Measurements from ENCODE around the gene SLC8A2.
A peak's percentile ranks its signal among the peaks of the same experiment; 100 is the strongest.
"Not testable (repeated sequence)": the region's sequence is repeated elsewhere in the genome, so short reads cannot be mapped to it uniquely, and the experiment has no call there.

Gene SLC8A2

DNA sequence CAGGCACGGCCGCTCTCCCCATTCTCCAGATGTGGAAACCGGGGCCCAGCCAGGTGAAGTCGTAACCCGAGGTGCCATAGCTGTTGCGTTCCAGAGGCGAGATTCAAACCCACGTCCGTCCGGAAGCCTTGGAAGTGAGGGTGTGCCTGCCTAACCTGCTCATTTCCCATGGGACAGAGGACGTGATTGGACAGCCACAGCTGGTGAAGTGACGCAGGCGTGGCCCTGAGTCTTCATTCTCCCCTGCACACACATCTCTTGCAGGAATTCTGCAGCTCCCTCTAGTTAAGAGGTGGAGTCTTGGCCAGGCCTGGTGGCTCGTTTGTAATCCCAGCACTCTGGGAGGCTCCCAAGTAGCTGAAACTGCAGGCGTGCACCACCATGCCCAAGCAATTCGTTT is 69.2 kb downstream of the SLC8A2 start:
- Histone ChIP-seq H3K4me1 (ENCODE audit: insufficient read depth, low read length) (peaks cover 9% of the 10 kb centered on the region; the same call in 1 of the 2 replicates), H3K9me3 (ENCODE audit: control insufficient read depth, insufficient read depth, low read length) (no peaks in the 10 kb centered on the region), H3K36me3 (ENCODE audit: insufficient read depth, low read length) (peaks cover 6% of the 10 kb centered on the region), H3K9ac (ENCODE audit: low read depth, low read length) (no peak overlapping the region)

DNA sequence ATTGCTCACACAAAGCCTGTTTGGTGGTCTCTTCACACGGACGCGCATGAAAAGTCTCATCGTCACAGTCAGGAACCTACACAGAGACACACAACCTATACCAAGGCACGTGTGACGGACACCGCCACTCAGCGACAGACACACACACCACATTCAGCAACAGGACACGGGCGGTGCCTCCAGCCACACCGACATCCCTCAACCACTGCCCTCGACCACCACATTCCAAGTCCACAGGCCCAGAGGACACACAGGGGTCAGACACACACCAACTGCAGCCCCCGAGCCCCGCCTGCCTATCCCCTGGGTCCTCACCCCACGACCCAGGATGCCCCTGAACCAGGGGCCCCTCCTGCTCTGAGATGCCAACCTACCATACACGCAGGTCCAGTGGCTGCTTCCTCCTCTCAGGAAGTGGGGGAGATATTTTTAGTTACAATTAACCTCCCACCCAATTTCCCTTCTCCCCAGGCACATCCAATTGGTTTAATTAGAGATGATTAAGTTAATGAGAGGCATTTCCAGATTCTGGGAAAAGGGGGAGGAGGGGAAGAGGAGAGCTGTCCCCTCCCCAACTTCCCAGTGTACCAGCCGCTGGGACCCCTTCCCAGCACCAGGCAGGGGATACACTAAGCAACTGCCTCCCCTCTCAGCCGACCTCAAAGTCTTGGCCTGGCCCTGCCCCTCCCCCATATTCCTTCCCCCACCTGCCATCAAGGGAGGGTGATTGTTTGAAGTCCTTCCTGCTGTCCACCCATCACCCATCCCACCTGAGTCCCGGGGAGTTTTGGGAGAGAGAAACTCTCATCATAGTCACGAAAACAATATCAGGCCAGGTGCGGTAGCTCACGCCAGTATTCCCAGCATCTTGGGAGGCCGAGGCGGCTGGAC is 72.7 kb downstream of the SLC8A2 start:
- Histone ChIP-seq H3K4me1 (ENCODE audit: insufficient read depth, low read length) (peaks cover 9% of the 10 kb centered on the region; the same call in 1 of the 2 replicates), H3K9ac (ENCODE audit: low read depth, low read length) (peak overlapping the region; percentile 30; the same call in 1 of the 2 replicates), H3K9me3 (ENCODE audit: control insufficient read depth, insufficient read depth, low read length) (no peaks in the 10 kb centered on the region), H3K36me3 (ENCODE audit: insufficient read depth, low read length) (no peaks in the 10 kb centered on the region; the same call in 1 of the 2 replicates)

GRCh38 chr19:47391510-47392223 is 80.0 kb downstream of the SLC8A2 start:
- peak overlapping the region; percentile 7; the same call in 1 of the 2 replicates for H3K9ac ChIP-seq (ENCODE audit: low read depth, low read length)
- H3K9me3 ChIP-seq (ENCODE audit: control insufficient read depth, insufficient read depth, low read length): no peaks in the 10 kb centered on the region
- H3K36me3 ChIP-seq (ENCODE audit: insufficient read depth, low read length): no peaks in the 10 kb centered on the region
- peaks cover 5% of the 10 kb centered on the region for H3K4me1 ChIP-seq (ENCODE audit: insufficient read depth, low read length)

DNA sequence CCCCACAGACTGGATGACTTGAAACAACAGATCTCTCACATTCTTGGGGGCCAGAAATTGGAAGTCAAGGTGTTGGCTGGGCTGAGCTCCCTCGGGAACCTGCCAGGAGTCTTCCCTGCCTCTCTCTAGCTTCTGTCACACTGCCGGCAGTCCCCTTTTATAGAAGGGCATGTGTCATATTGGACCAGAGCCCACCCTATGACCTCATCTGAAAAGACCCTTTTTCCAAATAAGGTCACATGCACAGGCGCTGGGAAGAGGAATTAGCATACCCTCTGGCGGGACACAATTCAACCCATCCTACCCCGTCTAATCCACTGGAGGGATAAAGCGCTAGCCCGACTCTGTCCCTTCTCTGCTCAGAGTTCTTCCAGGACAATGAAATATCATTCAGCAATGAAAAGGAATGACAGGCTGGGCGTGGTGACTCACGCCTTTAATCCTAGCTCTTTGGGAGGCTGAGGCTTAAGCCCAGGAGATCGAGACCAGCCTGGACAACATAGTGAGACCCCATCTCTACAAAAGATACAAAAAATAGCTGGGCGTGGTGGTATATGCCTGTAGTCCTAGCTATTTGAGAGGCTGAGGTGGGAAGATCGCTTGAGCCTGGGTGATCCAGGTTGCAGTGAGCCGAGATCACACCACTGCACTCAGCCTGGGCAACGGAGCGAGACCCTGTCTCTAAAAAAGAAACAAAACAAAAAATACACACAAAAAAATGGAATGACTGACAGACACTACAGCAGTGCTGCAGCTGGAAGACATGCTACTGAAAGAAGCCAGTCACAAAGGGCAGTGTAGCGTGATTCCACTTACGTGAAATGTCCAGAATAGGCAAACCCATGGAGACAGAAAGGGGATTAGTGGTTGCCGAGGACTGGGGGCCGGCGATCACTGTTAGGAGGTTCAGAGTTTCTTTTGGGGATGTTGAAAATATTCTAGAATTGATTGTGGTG is 80.9 kb downstream of the SLC8A2 start:
- Histone ChIP-seq H3K4me1 (ENCODE audit: insufficient read depth, low read length) (peaks cover 7% of the 10 kb centered on the region), H3K9ac (ENCODE audit: low read depth, low read length) (peak overlapping the region; percentile 7; the same call in 1 of the 2 replicates), H3K36me3 (ENCODE audit: insufficient read depth, low read length) (no peaks in the 10 kb centered on the region), H3K9me3 (ENCODE audit: control insufficient read depth, insufficient read depth, low read length) (no peaks in the 10 kb centered on the region)

GRCh38 chr19:47389150-47389556 is 82.5 kb downstream of the SLC8A2 start:
- no peaks in the 10 kb centered on the region for H3K9me3 ChIP-seq (ENCODE audit: control insufficient read depth, insufficient read depth, low read length)
- H3K9ac ChIP-seq (ENCODE audit: low read depth, low read length): no peak overlapping the region
- no peaks in the 10 kb centered on the region for H3K36me3 ChIP-seq (ENCODE audit: insufficient read depth, low read length)
- H3K4me1 ChIP-seq (ENCODE audit: insufficient read depth, low read length): peaks cover 10% of the 10 kb centered on the region

- peaks cover 10% of the 10 kb centered on the region for H3K4me1 ChIP-seq (ENCODE audit: insufficient read depth, low read length)
- H3K9me3 ChIP-seq (ENCODE audit: control insufficient read depth, insufficient read depth, low read length); H3K36me3 ChIP-seq (ENCODE audit: insufficient read depth, low read length); H3K9ac ChIP-seq (ENCODE audit: low read depth, low read length): not testable (repeated sequence)
Observed at GRCh38 chr19:47388721-47389120, 83.0 kb downstream of the SLC8A2 start.

- H3K4me1 ChIP-seq (ENCODE audit: insufficient read depth, low read length): peaks cover 10% of the 10 kb centered on the region
- H3K9ac ChIP-seq (ENCODE audit: low read depth, low read length); H3K9me3 ChIP-seq (ENCODE audit: control insufficient read depth, insufficient read depth, low read length); H3K36me3 ChIP-seq (ENCODE audit: insufficient read depth, low read length): not testable (repeated sequence)
Observed at GRCh38 chr19:47387623-47388022, 84.1 kb downstream of the SLC8A2 start.

DNA sequence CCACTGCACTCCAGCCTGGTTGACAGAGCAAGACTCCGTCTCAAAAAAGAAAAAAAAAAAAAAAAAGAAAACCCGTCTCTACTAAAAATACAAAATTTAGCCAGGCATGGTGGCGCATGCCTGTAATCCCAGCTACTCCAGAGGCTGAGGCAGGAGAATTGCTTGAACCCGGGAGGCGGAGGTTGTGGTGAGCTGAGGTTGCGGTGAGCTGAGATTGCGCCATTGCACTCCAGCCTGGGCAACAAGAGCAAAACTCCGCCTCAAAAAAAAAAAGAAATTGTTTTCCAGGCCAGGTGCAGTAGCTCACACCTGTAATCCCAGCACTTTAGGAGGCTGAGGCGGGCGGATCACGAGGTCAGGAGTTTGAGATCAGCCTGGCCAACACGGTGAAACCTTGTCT is 85.1 kb downstream of the SLC8A2 start:
- H3K4me1 ChIP-seq (ENCODE audit: insufficient read depth, low read length): peaks cover 10% of the 10 kb centered on the region
- not testable (repeated sequence) for H3K9me3 ChIP-seq (ENCODE audit: control insufficient read depth, insufficient read depth, low read length); H3K36me3 ChIP-seq (ENCODE audit: insufficient read depth, low read length); H3K9ac ChIP-seq (ENCODE audit: low read depth, low read length)

GRCh38 chr19:47384533-47384932 is 87.2 kb downstream of the SLC8A2 start:
- H3K9me3 ChIP-seq (ENCODE audit: control insufficient read depth, insufficient read depth, low read length); H3K9ac ChIP-seq (ENCODE audit: low read depth, low read length); H3K4me1 ChIP-seq (ENCODE audit: insufficient read depth, low read length): not testable (repeated sequence)
- peaks cover 17% of the 10 kb centered on the region; the same call in 1 of the 2 replicates for H3K36me3 ChIP-seq (ENCODE audit: insufficient read depth, low read length)

DNA sequence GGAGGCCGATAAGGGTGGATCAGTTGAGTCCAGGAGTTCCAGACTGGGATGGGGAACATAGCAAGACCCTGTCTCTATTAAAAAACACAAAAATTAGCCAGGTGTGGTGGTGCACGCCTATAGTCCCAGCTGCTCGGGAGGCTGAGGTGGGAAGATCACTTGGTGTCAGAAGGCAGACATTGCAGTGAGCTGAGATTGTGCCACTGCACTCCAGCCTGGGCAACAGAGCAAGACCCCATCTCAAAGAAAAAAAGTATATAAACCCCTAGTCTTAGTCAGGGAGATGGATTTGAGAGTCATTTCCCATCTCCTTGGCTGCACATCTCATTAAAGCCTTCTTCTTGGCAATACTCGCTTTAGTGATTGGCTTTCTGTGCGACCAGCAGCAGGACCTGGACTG is 87.8 kb downstream of the SLC8A2 start:
- H3K9ac ChIP-seq (ENCODE audit: low read depth, low read length); H3K4me1 ChIP-seq (ENCODE audit: insufficient read depth, low read length); H3K9me3 ChIP-seq (ENCODE audit: control insufficient read depth, insufficient read depth, low read length): not testable (repeated sequence)
- H3K36me3 ChIP-seq (ENCODE audit: insufficient read depth, low read length): peaks cover 17% of the 10 kb centered on the region; the same call in 1 of the 2 replicates

- Histone ChIP-seq H3K9ac (ENCODE audit: low read depth, low read length) (no peak overlapping the region), H3K4me1 (ENCODE audit: insufficient read depth, low read length) (peaks cover 5% of the 10 kb centered on the region; the same call in 1 of the 2 replicates), H3K9me3 (ENCODE audit: control insufficient read depth, insufficient read depth, low read length) (no peaks in the 10 kb centered on the region), H3K36me3 (ENCODE audit: insufficient read depth, low read length) (peaks cover 21% of the 10 kb centered on the region)
Observed at GRCh38 chr19:47381653-47382279, 89.9 kb downstream of the SLC8A2 start.

DNA sequence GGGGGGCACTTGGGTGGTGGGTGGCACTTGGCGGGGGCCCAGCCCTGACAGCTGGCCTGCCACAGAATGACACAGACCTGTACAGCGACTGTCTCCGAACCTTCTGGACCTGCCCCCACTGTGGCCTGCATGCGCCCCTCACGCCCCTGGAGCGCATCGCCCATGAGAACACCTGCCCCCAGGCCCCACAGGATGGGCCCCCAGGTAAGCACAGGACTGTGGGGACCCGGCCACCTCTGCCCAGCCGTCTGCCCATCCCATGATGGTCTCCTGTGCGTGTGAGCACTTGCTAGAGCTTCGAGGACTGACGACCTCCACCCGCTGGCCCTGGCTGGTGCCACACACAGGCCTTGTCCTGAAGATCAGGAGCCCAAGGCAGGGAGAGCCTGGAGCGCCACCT is 90.6 kb downstream of the SLC8A2 start:
- no peak overlapping the region for H3K9ac ChIP-seq (ENCODE audit: low read depth, low read length)
- no peaks in the 10 kb centered on the region for H3K9me3 ChIP-seq (ENCODE audit: control insufficient read depth, insufficient read depth, low read length)
- peaks cover 21% of the 10 kb centered on the region for H3K36me3 ChIP-seq (ENCODE audit: insufficient read depth, low read length)
- H3K4me1 ChIP-seq (ENCODE audit: insufficient read depth, low read length): peaks cover 5% of the 10 kb centered on the region; the same call in 1 of the 2 replicates

DNA sequence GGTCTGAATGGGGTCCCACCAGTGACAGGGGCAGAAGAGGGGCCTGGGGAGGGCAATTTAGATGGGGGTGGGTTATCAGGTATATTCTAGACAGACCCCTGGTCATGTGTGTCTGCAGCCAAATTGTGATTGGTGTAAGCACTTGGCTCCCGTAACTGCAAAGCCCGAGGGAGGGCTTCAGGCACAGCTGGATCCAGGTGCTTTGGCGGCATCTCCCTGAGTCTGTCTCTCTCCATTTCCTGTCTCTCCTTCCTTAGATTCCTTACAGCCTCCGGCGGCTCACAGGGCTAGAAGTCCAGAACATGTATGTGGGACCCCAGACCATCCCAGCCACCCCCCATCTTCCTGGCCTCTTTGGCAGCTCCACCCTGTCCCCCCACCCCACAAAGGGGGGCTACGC is 91.1 kb downstream of the SLC8A2 start:
- H3K36me3 ChIP-seq (ENCODE audit: insufficient read depth, low read length): peaks cover 21% of the 10 kb centered on the region

More for the DNA sequence above, 91.1 kb downstream of the SLC8A2 start:
- Histone ChIP-seq H3K4me1 (ENCODE audit: insufficient read depth, low read length) (peaks cover under 1% of the 10 kb centered on the region; the same call in 1 of the 2 replicates), H3K9me3 (ENCODE audit: control insufficient read depth, insufficient read depth, low read length) (no peaks in the 10 kb centered on the region), H3K9ac (ENCODE audit: low read depth, low read length) (no peak overlapping the region)

All from ES-I3 (cell line).